GM21390 (cell line): Measurements from ENCODE around the gene TRPM4.
"Not testable (repeated sequence)": the region's sequence is repeated elsewhere in the genome, so short reads cannot be mapped to it uniquely, and the experiment has no call there.

Source experiments
- ATAC-seq: cut with Tn5 transposase; IDR thresholded peaks from one replicate; pipeline ENCODE4 v1.9.1; 2021; ENCODE audit not compliant: unreplicated experiment

The TRPM4 gene

DNA sequence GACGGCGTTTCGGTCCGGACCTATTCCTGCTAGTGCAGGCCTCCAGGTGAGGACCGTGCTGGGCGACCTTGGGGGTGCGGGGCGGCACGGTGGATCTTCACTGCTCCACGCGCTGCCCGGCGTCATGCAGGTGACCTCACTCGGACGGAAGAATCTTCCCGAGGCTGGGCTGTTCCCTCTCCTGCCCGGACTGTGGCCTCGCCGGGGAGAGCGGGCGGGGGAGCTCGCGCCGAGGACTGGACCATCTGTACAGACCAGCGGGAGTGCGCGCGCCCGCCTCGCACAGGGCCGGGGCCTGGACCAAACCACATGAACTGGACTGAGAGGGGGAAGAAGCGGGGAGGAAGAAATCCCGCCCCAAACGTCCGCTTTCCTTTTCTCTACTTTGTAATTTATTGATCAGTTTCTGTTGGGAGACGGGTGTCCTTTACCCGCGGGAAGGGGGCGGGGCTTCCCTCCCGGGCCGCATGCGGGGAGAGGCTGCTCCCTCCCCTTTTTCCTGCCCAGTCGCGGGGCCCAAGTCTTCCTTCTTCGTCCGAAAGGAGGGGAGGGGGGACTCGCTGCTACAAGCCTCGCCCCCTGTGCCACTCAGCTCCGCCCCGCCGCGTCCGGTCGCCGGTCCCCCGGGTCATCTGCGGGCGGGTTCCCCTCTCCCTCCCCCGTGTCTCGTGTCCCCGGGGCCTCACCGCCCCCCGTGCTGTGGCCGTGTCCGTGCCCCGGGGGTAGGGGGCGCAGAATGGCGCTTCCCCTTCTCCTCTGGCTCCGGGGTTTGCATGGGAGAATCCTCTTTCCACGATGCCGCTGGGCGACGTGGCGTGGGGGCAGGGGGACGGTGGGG lies 7.3 kb upstream of the TRPM4 start:
- ATAC-seq, result no peak

GRCh38 chr19:49150944-49151243 lies 6.7 kb upstream of the TRPM4 start:
- ATAC-seq, result no peak

DNA sequence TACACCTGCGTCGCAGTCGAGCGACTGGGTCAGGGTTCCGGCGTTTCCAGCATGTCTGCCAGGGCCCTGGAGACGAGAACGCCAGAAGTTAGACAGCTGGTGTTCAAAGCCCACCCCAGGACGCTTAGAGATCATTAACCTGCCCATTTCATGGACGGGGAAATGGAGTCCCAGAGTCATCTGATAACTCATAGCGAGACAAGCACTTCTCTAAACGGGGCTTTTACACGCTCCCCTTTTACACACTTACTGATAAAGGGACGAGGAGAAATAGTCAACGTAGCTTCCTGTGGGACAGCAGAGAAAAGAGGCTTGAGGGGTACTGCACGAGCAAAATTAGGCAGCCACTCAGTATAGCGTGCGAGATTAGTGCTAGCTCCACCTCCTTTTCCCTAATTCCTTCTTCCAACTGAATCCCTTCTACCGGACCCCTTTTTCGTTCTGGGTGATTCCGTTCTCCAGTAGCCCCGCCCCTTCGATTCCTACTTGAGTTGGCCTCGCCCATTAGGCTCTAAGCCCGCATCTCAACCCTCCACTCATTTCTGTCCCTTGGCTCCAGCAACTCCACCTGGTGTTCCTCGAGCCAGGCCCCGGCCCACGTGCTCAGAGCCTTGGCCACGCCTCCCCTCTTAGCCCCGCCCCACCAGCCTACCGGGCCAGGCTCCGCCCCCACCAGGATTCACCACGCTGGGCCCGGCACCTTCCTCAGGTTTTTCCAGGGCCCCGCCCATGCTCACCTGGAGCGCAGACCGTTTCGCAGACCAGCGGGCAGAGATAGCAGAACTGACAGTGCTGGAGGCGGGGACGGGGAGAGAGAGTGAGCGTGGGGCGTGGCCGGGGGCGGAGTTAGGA lies 6.1 kb upstream of the TRPM4 start:
- no peak for ATAC-seq

- ATAC-seq, result no peak
Measured at GRCh38 chr19:49152119-49152550, 5.5 kb upstream of the TRPM4 start.

- ATAC-seq, result no peak
Measured at GRCh38 chr19:49153167-49153809, 4.3 kb upstream of the TRPM4 start.

DNA sequence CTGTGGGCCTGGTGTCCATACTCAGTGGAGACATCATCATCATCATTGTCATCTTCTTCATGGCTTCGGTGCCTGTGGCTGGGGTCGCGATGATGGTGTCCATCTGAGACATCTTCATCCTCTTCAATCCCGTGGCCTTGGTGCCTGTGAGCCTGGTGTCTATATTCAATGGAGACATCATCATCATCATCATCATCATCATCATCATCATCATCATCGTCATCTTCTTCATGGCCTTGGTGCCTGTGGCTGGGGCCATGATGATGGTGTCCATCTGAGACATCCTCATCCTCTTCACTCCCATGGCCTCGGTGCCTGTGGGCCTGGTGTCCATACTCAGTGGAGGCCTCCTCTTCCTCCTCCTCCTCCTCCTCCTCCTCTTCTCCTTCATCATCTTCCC lies 3.3 kb upstream of the TRPM4 start:
- ATAC-seq, result no peak

- ATAC-seq, result no peak
Measured at GRCh38 chr19:49155005-49155819, 2.4 kb upstream of the TRPM4 start, which contains the start of gene HRC. Gene HRC (minus strand): TSS chr19:49155396. CDS start chr19:49155237, 159 bp downstream.

DNA sequence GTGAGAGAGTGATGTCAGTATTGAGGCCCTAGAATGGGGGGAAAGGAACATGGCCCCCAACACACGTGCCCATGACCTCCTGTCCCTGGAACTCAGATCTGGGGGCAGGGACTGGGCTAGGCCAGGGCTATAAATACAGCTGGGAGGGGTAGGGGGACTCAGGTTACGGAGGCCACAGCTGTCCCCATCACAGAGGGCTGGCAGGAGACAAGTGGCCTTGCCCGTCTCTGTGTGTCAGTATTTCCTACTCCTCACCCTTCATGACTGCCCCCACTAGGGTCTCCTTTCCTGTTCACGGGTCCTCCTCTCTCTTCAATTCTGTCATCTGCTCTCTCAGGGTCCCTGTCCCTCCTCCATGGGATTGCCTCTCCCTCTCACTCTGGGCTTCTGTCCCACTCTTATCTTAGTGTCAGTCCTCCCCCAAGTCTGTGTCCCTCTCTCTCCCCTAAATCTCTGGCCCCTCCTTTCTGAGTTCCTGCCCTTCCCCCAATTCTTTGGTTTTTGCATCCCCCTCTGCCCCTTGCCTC lies 1.7 kb upstream of the TRPM4 start:
- no peak for ATAC-seq

GRCh38 chr19:49160450-49161189 lies 3.0 kb downstream of the TRPM4 start:
- no peak for ATAC-seq

DNA sequence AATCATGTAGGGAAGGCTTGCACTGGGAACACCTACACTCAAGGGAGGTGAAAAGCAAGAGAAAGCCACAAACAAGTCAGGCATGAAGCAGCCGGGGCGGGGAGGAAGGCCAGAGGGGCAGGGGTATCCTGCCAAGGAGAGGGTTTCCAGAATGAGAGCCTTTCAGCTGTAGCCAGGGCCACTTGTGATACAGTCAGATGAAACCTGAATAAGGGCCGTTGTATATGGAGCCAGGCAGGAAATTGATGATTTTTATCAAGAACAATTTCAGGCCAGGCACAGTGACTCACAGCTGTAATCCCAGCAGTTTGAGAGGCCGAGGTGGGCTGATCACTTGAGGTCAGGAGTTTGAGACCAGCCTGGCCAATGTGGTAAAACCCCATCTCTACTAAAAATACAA lies 4.4 kb downstream of the TRPM4 start:
- ATAC-seq, result no peak

DNA sequence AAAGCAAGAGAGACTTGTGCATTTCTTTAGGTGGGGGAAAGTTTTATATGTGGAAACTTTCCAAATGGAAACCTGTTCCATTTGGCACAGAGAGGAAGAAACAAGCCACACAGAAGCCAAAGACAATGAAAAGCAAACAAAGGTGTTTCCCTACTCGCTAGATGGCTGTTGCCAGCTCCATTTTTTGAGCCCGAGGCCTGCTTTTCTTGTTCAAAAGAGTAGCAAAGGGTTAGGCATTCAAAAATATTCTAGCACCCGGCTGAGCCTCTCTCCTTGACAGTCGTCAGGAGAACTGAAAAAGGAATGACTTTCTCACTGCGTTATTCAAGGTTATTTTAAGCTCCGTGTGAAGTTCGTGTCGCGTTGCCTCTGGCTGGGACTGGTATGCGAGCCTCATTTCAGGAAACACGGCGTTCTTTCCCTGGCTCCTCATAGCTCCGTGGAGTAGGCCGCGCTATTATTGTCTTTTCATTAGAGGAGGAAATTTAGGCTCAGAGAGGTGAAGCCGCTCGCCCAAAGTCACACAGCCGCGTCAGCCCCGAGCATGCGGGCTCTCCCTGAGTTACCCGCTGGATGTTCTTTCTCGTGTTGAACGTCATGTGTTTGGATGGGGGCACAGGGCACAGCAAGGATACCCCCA lies 7.6 kb downstream of the TRPM4 start:
- ATAC-seq, result no peak

- no peak for ATAC-seq
Measured at GRCh38 chr19:49165865-49166301, 8.3 kb downstream of the TRPM4 start.

DNA sequence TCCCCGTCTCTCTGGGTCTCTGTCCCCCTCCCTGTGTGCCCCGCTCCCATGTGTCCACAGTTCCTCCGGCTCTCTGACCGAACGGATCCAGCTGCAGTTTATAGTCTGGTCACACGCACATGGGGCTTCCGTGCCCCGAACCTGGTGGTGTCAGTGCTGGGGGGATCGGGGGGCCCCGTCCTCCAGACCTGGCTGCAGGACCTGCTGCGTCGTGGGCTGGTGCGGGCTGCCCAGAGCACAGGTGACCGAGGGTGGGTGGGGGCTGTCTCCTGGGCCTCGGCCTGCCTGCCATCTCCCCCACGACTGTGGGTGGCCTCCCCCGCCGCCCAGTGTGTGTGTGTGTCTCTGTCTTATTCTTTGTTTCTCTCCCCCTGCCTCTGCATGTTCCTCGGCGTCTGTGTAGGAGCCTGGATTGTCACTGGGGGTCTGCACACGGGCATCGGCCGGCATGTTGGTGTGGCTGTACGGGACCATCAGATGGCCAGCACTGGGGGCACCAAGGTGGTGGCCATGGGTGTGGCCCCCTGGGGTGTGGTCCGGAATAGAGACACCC lies 10.3 kb downstream of the TRPM4 start:
- no peak for ATAC-seq

- no peak for ATAC-seq
Measured at GRCh38 chr19:49168421-49168820, 10.8 kb downstream of the TRPM4 start.

DNA sequence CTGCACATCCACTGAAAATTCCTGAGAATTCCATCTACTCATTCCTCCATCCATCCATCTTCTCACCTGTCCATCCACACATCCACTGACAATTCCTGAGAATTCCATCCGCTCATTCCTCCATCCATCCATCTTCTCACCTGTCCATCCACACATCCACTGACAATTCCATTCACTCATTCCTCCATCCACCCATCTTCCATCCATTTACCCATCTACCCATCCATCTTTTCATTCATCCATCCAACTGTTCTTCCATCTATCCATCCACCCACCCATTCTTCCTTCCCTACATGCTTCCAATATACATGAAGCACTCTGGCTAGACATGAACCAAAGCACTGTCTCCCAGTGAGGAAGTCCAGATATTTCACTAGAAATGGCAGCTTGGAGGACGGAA lies 15.6 kb downstream of the TRPM4 start:
- no peak for ATAC-seq

GRCh38 chr19:49180659-49181058 lies 23.1 kb downstream of the TRPM4 start:
- no peak for ATAC-seq

GRCh38 chr19:49182010-49182847 lies 24.6 kb downstream of the TRPM4 start:
- not testable (repeated sequence) for ATAC-seq

DNA sequence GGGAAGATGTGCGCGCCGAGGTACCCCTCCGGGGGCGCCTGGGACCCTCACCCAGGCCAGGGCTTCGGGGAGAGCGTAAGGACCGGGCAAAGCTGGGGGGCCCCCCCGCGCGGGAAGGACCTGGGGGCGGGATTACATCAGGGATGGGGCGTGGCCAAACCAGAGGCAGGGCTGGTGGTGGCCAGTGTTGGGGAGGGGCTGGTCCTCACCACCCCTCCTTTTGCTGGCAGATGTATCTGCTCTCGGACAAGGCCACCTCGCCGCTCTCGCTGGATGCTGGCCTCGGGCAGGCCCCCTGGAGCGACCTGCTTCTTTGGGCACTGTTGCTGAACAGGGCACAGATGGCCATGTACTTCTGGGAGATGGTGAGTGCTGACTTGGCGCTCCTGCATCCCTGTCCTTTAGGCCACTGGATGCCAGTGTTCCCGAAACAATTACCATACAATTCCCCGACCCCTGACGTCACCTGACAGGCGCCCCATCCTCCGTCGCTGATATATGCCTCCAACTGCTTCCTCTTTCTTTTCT lies 25.3 kb downstream of the TRPM4 start:
- ATAC-seq, result no peak
